ENCODE results near the gene RHEX. TPM values are rescaled to one million over a fixed set of nuclear protein-coding genes. Genes with fewer than 3 reads are reported as not detected.
"Not testable (repeated sequence)": the region's sequence is repeated elsewhere in the genome, so short reads cannot be mapped to it uniquely, and the experiment has no call there.

The RHEX gene
- total and polyA plus RNA-seq, 2 of the 13 experiments (the other 11 are each of a cell fraction or from before 2014, with no cell fraction given), result 1.4 to 2.7 TPM

GRCh38 chr1:206055639-206056323 lies 2.8 kb downstream of the RHEX start (continued):
- TF ChIP-seq HNF4G (IDR thresholded peaks at IDR 0.05; ENCODE audit: borderline replicate concordance, low read depth, low read length), result peak; percentile 95
- TF ChIP-seq HNF4G (CRISPR knock-in tag; IDR thresholded peaks at IDR 0.05; ENCODE audit: borderline replicate concordance, low read depth), result peak; percentile 95
- TF ChIP-seq NR2C2 (CRISPR knock-in tag; IDR thresholded peaks at IDR 0.05; ENCODE audit: borderline replicate concordance), result peak; percentile 60; the same call in 1 of the 2 replicates
- peak; percentile 42; the same call in 1 of the 2 replicates for TF ChIP-seq ZNF292 (CRISPR knock-in tag; IDR thresholded peaks at IDR 0.05; ENCODE audit: borderline replicate concordance, low read depth)
- peak; percentile 95; the same call in 1 of the 2 replicates for TF ChIP-seq TRAFD1 (CRISPR knock-in tag; IDR thresholded peaks at IDR 0.05; ENCODE audit: borderline replicate concordance)
- peak; percentile 54; the same call in 1 of the 2 replicates for TF ChIP-seq KDM4B (CRISPR knock-in tag; IDR thresholded peaks at IDR 0.05)
- TF ChIP-seq ZNF777 (CRISPR knock-in tag; IDR thresholded peaks at IDR 0.05), result 0 out of 2 replicates have a peak, but pooled peaks have one; percentile 43
- peak; percentile 71 for TF ChIP-seq POGZ (CRISPR knock-in tag; IDR thresholded peaks at IDR 0.05)
- TF ChIP-seq, protein P1, sequence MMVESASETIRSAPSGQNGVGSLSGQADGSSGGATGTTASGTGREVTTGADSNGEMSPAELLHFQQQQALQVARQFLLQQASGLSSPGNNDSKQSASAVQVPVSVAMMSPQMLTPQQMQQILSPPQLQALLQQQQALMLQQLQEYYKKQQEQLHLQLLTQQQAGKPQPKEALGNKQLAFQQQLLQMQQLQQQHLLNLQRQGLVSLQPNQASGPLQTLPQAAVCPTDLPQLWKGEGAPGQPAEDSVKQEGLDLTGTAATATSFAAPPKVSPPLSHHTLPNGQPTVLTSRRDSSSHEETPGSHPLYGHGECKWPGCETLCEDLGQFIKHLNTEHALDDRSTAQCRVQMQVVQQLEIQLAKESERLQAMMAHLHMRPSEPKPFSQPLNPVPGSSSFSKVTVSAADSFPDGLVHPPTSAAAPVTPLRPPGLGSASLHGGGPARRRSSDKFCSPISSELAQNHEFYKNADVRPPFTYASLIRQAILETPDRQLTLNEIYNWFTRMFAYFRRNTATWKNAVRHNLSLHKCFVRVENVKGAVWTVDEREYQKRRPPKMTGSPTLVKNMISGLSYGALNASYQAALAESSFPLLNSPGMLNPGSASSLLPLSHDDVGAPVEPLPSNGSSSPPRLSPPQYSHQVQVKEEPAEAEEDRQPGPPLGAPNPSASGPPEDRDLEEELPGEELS (CRISPR knock-in tag; IDR thresholded peaks at IDR 0.05), result peak; percentile 90
- peak; percentile 40; the same call in 1 of the 2 replicates for TF ChIP-seq ZFP1 (CRISPR knock-in tag; IDR thresholded peaks at IDR 0.05)
- TF ChIP-seq ZNF614 (CRISPR knock-in tag; IDR thresholded peaks at IDR 0.05; ENCODE audit: borderline replicate concordance), result peak; percentile 83; the same call in 1 of the 2 replicates
- TF ChIP-seq CREB1, TCF12 (IDR thresholded peaks at IDR 0.05): not testable (repeated sequence)
- peak; percentile 56; the same call in 1 of the 2 replicates for TF ChIP-seq CREB1 (CRISPR knock-in tag; IDR thresholded peaks at IDR 0.05)
- peak; percentile 36; the same call in 1 of the 2 replicates for TF ChIP-seq ZNF136 (CRISPR knock-in tag; IDR thresholded peaks at IDR 0.05; ENCODE audit: low read depth)
- TF ChIP-seq BRCA1 (CRISPR knock-in tag; IDR thresholded peaks at IDR 0.05), result peak; percentile 94
- 0 out of 2 replicates have a peak, but pooled peaks have one; percentile 57 for TF ChIP-seq ZNF619 (CRISPR knock-in tag; IDR thresholded peaks at IDR 0.05)
- peak; percentile 73; the same call in 1 of the 2 replicates for TF ChIP-seq HOXA5 (CRISPR knock-in tag; IDR thresholded peaks at IDR 0.05)
- peak; percentile 61; the same call in 1 of the 2 replicates for TF ChIP-seq HMG20A (CRISPR knock-in tag; IDR thresholded peaks at IDR 0.05; ENCODE audit: borderline replicate concordance)
- TF ChIP-seq TCF12 (CRISPR knock-in tag; IDR thresholded peaks at IDR 0.05), result peak; percentile 58; the same call in 1 of the 2 replicates
- TF ChIP-seq ISL2 (CRISPR knock-in tag; IDR thresholded peaks at IDR 0.05), result peak; percentile 86
- TF ChIP-seq PBX3 (CRISPR knock-in tag; IDR thresholded peaks at IDR 0.05; ENCODE audit: borderline replicate concordance), result 0 out of 2 replicates have a peak, but pooled peaks have one; percentile 42
- peak; percentile 95 for TF ChIP-seq KDM6A (CRISPR knock-in tag; IDR thresholded peaks at IDR 0.05; ENCODE audit: low read depth)
- peak; percentile 93 for TF ChIP-seq HOXD1 (CRISPR knock-in tag; IDR thresholded peaks at IDR 0.05)
- TF ChIP-seq THRA (CRISPR knock-in tag; IDR thresholded peaks at IDR 0.05; ENCODE audit: borderline replicate concordance), result peak; percentile 96

Data from HepG2 (cell line).